GM18498 (cell line): Measurements from ENCODE around the gene ELOVL2.
"Not testable (repeated sequence)": the region's sequence is repeated elsewhere in the genome, so short reads cannot be mapped to it uniquely, and the experiment has no call there.

Experiments
- ATAC-seq: cut with Tn5 transposase; IDR thresholded peaks from one replicate; pipeline ENCODE4 v1.9.1; 2021; ENCODE audit warnings: mild to moderate bottlenecking, moderate library complexity; ENCODE audit not compliant: unreplicated experiment

The ELOVL2 gene

DNA sequence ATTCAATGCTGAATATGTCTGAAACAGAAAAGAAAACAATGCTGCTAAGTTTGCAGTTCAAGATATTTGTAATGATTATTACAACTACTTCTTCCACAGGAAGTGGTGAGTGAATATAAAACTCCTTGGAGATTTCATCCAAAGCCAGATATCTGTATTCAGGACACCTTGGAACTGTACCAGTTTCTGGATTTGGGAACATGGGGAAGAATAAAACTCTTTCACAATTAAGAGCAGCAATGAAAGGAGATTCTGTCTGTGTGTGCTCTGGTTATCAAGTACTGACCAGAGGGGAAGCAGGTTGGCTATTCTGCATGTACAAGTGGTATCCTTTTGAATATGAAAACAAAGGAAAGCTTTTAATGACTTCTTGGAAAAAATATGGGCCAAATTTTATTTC is 21.1 kb downstream of the ELOVL2 start:
- ATAC-seq = no peak

DNA sequence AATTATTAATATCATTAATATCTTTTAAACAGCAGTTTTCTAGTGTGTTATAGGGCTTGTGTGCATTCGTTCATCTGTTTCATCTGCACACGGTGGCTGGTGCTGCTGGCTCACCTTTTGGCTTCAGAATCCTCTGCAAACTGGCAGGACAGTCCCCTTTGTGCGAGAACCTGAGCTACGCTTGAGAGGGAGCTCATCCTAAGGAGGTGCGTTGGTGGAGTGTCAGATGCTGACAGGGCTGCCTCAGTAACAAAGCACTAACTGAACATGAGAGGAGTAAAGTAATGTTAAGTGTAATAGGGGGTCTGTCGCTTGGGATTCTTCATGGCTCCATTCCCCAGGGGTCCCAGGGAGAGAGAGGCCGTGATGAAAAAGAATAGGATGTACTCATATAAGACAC is 22.4 kb downstream of the ELOVL2 start:
- ATAC-seq = no peak

DNA sequence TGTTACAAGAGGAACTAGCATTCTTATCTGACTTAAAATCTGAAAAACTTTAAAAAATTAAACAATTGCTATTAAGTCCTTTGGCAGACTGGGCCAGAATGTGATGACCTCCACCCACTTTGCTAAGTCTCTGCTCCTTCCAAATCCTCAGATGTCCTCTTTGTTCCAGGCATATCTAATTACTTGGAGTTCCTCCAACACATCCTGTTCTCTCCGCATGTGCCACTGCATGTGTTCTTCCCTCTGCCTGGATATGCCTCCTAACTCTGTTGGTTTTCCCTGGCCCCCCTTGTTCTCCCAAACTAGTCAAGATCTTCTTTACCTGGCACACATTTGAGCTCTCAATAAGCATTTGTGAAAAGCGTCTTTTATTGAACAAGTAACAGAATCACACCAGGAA is 23.1 kb downstream of the ELOVL2 start:
- ATAC-seq = no peak

DNA sequence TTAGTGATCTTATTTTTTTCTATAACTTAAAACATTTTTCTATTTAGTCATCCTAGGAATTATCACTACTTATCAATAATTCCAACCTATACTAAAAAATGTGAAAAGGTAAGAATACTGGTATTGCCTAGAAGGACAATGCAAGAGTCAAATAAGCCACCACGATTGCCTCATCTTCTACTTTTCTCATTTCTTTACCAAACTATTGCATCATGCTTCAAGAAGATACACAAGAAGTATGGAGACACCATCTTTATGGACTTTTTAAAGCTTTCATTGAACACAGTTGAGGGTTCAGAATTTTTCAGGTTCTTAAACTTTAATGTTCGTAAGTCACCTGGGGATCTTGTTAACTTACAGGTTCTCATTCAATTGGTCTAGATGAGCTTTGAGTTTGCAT is 25.9 kb downstream of the ELOVL2 start:
- ATAC-seq = no peak

DNA sequence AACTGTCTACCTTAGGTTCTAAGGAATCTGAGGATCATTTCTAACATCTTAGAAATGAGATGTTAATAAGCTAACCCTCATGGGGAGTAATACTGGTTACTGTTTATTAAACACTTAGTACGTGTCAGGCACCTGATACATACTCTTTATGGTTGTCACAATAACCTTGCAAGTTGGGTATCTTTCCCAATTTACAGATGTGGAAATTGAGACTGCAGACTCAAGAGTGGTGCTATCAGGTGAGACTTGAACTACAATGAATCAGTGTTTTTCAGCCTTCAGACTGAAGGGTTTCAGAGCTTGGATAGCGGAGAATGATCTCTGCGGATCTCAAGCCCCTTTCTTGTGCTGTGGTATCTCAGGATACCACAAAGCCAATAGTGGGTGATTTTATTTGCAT is 27.0 kb downstream of the ELOVL2 start:
- no peak for ATAC-seq

DNA sequence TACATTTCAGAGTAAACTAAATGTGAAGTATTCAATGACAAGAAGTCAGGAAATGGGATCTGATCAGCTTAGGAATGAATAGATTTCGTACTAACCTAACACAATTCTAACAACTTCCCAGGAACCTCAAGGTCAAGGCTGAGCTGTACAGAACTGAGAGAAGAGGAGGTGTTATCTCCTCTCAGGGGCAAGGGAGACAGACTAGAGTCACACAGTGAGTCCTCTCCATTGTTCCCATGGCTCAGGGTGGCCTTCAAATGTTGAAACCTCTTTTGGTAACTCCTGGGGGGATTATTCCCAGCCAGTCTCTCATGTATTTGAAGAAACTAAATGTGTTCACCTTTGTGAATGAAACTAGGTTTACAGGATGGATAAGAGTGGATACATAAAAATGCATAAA is 27.7 kb downstream of the ELOVL2 start:
- no peak for ATAC-seq

DNA sequence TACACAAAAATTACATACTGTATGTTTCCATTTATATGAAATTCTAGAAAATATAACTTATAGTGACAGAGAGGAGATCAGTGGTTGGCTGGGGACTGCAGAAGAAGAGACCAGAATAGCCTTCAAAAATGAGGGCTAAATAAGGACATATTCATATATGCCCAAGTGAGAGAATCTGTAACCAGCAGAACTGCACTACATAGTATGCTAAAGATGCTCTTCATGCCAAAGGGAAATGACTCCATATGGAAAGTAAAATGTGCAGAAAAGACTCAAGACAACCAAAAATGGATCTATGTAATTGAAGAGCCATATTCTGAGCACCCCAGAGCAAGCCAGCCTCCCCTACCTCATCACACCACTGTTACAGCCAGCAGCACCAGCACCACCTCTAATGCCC is 29.0 kb downstream of the ELOVL2 start:
- ATAC-seq = no peak

DNA sequence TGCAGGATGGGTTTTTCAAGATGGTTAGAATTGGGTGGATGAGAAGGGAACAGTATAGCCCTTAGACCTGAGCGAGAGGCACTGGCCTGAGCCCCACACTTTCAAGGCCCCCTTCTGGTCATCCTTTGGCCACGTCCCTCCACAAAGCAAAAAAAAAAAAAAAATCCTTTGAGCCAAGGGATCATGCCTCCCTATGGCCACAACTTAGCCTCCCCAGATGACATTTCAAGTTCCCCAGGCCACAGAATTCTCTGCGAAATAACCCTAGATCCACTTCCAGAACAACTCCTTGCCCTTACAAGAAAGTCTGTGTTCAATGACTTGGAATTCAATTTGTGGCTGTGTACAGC is 30.4 kb downstream of the ELOVL2 start:
- ATAC-seq = no peak

DNA sequence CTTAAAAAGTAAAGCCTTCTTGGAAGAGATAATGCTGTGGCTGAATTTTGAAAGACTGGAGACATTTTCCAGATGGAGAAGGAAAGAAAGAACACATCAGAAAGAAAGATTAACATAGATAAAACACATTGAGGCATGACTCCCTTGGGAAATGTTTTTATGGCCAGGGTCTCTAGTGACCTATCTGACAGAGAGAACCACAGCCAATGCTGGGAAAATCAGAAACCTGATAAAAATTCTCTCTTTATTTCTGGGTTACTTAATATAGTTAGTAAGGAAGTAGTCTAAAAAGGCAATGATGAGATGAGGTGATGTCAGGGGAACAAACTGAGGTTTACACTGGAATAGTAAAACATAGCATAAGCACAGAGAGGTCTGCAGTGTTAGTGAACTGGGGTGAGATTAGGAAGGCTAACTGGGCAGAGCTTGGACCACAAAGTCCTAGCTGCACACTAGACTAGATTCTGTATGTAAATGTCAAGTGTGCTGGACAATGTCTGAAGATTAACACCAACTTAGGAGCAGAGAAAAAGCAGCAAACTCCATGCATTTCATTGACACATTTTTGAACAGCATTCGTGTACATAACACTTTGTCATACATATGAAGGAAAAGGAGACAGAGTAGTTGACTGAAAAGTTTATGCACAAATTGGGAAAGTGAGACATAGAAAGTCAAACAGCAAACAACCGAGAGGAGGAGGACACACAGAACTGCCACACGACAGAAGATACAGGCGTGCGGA is 31.0 kb downstream of the ELOVL2 start:
- ATAC-seq = no peak

DNA sequence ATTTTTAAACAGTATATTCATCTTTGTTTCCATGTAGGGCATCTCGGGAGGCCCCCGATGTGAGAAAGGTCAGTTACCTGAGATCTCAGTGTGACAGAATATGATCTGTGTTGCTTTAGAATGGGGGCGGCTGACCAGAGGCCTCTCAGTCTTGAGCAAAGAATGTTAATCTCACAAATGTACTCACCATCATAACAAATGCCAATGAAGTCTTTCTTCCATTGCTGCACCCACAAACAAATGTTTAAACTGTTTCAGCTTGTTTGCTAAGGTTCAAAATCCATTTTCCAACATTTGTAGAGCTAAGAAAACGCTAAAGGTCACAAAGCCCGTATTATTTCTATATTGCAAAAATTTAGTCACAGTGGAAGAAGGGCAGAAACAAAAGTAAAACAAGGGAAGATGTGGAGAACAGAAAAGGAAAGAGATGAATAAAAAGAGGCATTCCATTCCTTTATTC is 31.8 kb downstream of the ELOVL2 start:
- no peak for ATAC-seq

DNA sequence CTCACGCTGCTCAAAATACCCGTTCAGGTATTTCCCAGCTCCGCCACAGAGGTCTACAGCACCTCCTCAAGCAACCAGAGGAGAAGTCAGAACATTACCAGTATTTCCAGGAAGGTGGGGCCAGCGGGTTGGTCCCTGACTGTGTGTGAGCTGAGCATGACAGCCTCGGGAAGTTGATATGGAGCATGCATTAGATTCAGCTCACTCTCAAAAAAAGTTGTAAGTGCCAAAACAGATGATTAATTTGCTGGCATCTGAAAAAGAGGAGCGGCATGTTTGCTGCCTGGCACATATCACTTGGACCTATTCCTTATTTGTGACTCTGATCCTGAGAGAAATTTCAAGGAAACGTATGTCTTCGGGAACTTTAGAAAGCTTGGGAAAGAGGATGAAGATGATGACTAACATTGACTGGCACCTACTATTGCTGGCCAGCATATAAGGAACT is 32.3 kb downstream of the ELOVL2 start:
- ATAC-seq = no peak

DNA sequence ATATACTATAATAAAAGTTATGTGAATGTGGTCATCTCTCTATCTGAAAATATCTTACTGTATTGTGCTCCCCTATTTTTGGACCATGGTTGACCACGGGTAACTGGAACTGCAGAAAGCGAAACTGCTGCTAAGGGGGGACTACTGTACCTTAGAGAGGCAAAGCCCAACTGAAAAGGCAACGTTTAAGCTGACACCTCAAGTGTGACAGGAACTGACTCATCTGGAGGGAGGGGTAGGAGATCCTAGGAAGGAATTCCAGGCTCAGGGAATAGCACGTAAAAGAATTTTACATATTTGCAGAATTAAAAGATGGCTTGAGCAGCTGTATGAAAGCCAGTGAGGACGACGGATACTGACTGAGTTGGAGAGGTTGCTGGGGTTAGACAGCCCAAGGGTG is 34.8 kb downstream of the ELOVL2 start:
- ATAC-seq = peak; percentile 82

DNA sequence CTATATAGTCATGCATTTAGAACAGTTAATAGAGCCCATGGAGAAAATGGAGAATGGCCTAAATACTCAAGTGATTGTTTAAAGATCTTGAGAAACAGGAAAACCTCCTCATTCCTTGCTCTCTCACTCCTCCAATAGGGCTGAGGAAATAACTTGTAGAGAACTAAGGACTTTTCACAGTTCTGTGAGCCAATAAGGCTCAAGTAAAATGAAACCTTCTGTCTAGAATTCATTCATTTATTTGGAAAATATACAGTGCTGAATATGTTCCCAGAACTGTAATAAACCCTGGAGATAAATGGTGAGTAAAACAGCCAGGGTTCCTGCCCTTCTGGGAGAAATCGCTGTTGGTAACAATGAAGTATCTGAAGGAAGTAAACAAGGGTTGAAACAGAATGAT is 35.3 kb downstream of the ELOVL2 start:
- no peak for ATAC-seq

DNA sequence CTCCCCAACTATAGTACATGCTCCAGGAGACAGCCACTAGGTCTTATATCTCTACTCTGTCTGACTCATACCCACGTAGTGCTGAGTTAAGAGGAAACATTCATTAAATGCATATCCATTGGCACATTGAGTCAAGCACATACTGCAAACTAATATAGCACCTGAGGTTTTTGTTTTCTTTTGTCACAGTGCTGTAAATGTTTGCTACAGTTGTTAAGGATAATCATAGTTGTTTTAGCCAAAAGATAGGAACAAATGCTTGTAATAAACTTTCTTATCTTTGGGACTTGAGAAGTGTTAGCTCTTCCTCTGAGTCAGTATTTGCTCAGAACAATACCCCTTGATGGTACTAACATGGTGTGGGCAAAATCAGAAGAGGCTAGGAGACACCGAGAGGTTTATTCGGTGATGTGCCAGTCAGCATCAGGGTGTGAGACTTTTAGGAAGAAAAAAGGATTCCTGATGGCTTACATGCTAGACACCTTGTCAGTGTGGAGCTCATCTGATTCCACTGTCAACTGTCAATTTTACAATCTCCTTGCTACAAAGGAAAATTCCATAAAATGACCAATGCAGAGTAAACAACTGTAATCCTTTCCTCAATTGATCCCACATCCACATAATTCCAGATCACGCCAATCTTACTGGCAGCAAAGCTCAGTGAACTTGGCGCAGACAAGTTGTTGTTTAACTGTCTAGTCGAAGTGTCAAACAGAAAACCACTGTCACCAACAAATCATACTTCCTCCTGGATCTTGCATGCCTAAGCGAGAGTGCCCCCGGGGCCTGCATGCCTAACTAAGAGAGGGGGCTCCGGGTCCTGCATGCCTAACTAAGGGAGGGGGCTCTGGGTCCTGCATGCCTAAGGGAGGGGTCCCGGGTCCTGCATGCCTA is 36.1 kb downstream of the ELOVL2 start:
- no peak for ATAC-seq

DNA sequence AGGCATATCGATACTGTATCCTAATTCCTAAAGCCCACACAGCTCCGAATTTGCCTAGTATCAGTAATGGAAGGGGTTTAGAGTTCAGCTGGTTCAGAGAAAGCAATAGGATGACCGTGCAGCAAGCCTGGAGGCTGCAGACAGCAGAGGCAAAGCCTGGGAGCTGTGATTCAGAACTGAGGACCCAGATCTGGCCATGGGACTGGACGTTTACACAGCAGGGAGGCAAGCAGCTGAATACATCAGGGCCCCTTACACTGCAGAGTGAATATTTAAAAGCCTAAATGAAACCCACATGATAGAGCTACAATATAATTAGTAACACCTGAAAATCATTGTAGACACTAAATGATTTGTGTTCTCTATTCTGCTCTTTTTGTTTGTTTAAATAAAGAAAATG is 38.0 kb downstream of the ELOVL2 start:
- no peak for ATAC-seq

DNA sequence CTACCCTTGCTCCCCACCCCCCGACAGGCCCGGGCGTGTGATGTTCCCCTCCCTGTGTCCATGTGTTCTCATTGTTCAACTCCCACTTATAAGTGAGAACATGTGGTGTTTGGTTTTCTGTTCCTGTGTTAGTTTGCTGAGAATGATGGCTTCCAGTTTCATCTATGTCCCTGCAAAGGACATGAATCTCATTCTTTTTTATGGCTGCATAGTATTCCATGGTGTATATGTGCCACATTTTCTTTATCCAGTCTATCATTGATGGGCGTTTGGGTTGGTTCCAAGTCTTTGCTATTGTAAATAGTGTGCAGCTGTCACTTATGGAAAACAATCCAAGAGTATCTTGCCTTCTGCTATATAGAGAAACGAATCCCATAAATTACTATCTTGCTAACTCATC is 40.8 kb downstream of the ELOVL2 start:
- ATAC-seq = not testable (repeated sequence)

DNA sequence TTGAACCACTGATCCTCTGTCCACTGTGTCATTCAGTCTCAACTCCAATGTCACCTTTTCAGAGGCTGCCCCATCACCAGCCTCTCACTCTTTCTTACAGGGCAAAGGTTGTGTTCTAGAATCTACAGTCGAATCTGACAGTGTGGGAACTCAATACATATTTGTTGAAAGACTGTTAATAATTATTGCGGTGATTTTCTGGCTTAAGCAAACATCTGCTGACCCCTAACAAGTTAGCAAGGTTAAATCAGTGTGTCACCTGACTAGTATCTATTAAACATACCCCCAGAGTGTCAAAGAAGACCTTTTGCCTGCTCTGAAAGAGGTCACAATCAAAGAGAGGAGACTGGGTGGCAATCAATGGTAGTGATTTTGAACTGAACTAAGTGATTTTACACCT is 41.9 kb downstream of the ELOVL2 start:
- no peak for ATAC-seq

DNA sequence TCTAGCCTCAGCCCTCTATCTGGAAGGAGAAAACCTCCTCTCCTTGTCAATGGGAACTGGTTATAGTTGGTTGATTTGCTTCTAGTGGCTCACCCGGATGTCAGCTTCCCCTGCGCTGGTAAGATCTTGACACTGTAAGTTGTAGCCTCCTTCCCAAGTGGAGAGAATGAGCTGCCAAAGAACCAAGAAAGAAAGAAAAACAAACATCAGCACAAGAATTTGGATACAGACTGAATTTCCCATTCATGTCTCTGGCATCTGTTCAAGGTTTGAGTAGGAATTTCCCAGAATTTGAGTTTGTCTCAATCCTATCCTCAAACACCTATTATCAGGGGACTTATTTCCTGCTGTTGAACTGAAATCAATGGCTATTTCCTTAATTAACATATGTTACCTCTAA is 44.1 kb downstream of the ELOVL2 start:
- no peak for ATAC-seq

DNA sequence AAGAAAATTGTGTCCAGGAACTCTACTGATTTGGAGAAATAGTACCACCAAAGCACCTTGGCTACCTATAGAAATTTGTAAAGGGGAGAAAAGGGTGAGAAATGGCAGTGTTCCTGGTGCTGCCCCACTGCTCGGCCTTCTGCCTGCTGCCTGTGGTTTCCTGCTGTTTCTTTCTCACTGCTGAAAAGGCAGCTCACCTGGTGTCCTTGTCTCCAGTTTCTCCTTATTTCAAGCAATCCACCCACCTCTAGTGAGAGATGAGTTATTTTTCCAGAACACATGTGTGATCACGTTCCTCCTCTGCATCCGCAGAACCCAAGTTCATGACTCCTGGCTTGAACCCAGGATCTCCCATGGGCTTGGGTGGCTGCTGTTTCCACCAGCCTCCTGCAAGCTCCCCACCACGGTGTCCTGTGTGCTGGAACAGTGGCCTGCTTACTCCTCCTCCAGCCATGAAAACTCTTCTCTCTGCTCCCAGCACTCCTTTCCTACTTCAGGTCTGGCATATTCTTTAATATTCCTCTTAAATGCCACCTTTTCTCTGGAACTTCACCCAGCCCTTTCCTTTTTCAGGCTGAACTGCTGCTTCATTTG is 48.9 kb downstream of the ELOVL2 start:
- no peak for ATAC-seq

DNA sequence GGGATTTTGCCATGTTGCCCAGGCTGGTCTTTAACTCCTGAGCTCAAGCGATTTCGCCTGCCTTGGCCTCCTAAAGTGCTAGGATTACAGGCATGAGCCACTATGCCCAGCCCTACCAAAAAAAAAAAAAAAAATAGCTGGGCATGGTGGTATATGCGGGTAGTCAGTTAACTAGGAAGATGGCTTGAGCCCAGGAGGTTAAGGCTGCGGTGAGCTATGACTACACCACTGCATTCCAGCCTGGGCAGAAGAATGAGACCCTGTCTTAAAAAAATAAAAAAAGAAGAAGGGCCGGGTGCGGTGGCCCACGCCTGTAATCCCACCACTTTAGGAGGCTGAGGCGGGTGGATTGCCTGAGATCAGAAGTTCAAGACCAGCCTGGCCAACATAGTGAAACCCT is 50.2 kb downstream of the ELOVL2 start:
- no peak for ATAC-seq

DNA sequence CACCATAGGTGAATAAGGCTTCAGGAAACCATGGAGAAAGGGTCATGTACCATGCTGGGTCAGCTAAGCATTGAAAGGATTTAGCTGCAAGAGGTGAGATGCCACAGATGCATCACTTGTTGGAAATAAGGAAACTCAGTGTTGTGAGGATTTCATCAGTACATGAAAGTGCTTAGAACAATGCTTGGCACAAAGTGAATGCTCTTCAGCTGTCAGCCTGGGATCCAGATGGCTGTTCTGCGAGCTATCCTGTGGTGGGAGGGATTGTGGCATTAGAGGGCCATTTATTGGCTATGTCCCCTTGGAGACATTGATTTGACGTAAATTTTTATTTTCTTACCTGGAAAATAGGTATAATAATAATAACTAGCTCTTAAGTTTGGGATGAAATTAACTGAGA is 53.0 kb downstream of the ELOVL2 start:
- no peak for ATAC-seq

DNA sequence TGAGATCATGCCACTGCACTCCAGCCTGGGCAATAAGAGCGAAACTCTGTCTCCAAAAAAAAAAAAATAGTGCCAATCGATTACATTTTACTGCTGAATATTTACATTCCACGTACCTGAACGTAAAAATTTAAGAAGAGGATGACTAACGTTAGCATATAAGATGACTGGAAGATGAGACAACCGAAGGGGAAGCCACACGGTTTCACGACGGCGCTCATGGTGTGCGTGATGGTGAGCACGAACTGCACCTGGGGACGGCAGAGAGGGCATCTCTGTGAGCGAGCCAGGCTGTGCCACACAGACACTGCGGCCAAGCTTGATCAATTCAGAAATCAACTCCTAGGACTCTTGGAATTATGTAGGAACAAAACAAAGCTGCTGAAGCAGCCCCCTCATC is 54.5 kb downstream of the ELOVL2 start:
- no peak for ATAC-seq
